GM18873 (cell line): ENCODE results near the gene NLRC3.

Source experiments
- ATAC-seq: cut with Tn5 transposase; IDR thresholded peaks from one replicate; pipeline ENCODE4 v1.9.1; 2021; ENCODE audit warnings: mild to moderate bottlenecking, moderate library complexity, moderate number of reproducible peaks; ENCODE audit not compliant: unreplicated experiment, low FRiP score

Gene NLRC3

GRCh38 chr16:3492356-3492755, 84.8 kb downstream of the NLRC3 start:
- no peak for ATAC-seq

GRCh38 chr16:3490911-3491629, 86.1 kb downstream of the NLRC3 start:
- ATAC-seq: no peak
